ENCODE results near the gene ALOX5.
"Not testable (repeated sequence)": the region's sequence is repeated elsewhere in the genome, so short reads cannot be mapped to it uniquely, and the experiment has no call there.

Gene ALOX5

GRCh38 chr10:45373576-45374349, at the start of gene ALOX5:
Gene ALOX5 (plus strand): TSS chr10:45374216. CDS start chr10:45374280, 64 bp downstream.
- DNase-seq (ENCODE audit: low read depth) = no peak

- no peak for DNase-seq (ENCODE audit: low read depth)
These were observed 48.9 kb upstream of the ALOX5 start for GRCh38 chr10:45325116-45325515.

- DNase-seq (ENCODE audit: low read depth) = not testable (repeated sequence)
These were observed 47.2 kb upstream of the ALOX5 start for GRCh38 chr10:45326864-45327263.

GRCh38 chr10:45331824-45332223, 42.2 kb upstream of the ALOX5 start:
- not testable (repeated sequence) for DNase-seq (ENCODE audit: low read depth)

- DNase-seq (ENCODE audit: low read depth) = no peak
These were observed 34.1 kb upstream of the ALOX5 start for GRCh38 chr10:45339894-45340293.

- DNase-seq (ENCODE audit: low read depth) = not testable (repeated sequence)
These were observed 33.6 kb upstream of the ALOX5 start for GRCh38 chr10:45340420-45340819.

- DNase-seq (ENCODE audit: low read depth) = not testable (repeated sequence)
These were observed 27.2 kb upstream of the ALOX5 start for GRCh38 chr10:45346652-45347335.

- not testable (repeated sequence) for DNase-seq (ENCODE audit: low read depth)
These were observed 26.6 kb upstream of the ALOX5 start for GRCh38 chr10:45347464-45347863.

- not testable (repeated sequence) for DNase-seq (ENCODE audit: low read depth)
These were observed 25.7 kb upstream of the ALOX5 start for GRCh38 chr10:45348196-45348765.

- no peak for DNase-seq (ENCODE audit: low read depth)
These were observed 20.8 kb upstream of the ALOX5 start for GRCh38 chr10:45353186-45353585.

- DNase-seq (ENCODE audit: low read depth) = no peak
These were observed 19.8 kb upstream of the ALOX5 start for GRCh38 chr10:45354261-45354660.

- no peak for DNase-seq (ENCODE audit: low read depth)
These were observed 18.5 kb upstream of the ALOX5 start for GRCh38 chr10:45355494-45355893.

GRCh38 chr10:45358961-45359360, 15.1 kb upstream of the ALOX5 start:
- DNase-seq (ENCODE audit: low read depth) = not testable (repeated sequence)

GRCh38 chr10:45361983-45362799, 11.8 kb upstream of the ALOX5 start:
- DNase-seq (ENCODE audit: low read depth) = not testable (repeated sequence)

- not testable (repeated sequence) for DNase-seq (ENCODE audit: low read depth)
These were observed 6.4 kb upstream of the ALOX5 start for GRCh38 chr10:45367643-45368042.

- no peak for DNase-seq (ENCODE audit: low read depth)
These were observed 5.8 kb upstream of the ALOX5 start for GRCh38 chr10:45368181-45368580.

- no peak for DNase-seq (ENCODE audit: low read depth)
These were observed 3.6 kb upstream of the ALOX5 start for GRCh38 chr10:45370202-45370955.

GRCh38 chr10:45371560-45371959, 2.5 kb upstream of the ALOX5 start:
- DNase-seq (ENCODE audit: low read depth) = no peak

GRCh38 chr10:45372251-45372951, 1.6 kb upstream of the ALOX5 start:
- DNase-seq (ENCODE audit: low read depth) = no peak

GRCh38 chr10:45373003-45373575, 927 bp upstream of the ALOX5 start:
- no peak for DNase-seq (ENCODE audit: low read depth)

Data from stimulated activated CD8-positive, alpha-beta memory T cell treated with anti-CD3 and anti-CD28 coated beads, Interleukin-15, amount 100 ng/mL, for 24 hours (primary cell).